GM19452 (cell line): ENCODE data around the gene PIK3R2.

Experiments used
- ATAC-seq: cut with Tn5 transposase; IDR thresholded peaks from one replicate; pipeline ENCODE4 v1.9.1; 2021; ENCODE audit not compliant: unreplicated experiment

The PIK3R2 gene

GRCh38 chr19:18171605-18172327 is 18.8 kb downstream of the PIK3R2 start:
- no peak for ATAC-seq

DNA sequence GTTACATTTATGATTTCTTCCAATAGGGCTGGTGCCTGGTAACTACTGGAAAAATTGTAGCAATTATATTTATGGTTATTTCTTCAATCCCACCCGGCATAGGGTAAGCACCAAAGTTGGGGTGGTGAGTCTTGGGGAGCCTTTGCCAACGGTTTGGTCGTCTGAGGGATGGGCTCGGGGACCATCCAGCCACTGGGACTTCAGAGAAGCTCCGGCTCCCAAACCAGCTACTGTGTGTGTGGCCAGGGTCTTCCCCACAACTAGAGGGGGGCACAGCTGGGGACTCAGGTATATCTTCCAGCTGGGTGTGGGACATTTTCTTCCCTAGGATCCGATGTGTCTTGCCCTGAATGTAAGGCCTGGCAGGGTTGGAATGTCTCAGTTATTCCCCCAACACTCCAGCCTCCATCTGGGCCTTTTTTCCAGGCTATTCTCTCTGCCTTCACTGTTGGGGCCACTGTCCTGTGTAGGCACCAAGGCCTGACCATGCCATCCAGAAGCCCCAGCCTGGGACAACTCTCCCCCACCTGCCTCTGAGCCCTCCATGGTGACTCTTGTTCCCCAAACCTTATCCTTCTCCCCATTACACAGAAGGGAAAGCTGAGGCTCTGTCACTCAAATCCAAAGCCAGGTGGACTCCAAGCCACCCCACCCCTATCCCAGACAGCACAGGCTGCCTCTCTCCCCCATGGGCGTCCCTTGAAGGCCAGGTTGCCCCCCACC is 19.5 kb downstream of the PIK3R2 start:
- no peak for ATAC-seq

DNA sequence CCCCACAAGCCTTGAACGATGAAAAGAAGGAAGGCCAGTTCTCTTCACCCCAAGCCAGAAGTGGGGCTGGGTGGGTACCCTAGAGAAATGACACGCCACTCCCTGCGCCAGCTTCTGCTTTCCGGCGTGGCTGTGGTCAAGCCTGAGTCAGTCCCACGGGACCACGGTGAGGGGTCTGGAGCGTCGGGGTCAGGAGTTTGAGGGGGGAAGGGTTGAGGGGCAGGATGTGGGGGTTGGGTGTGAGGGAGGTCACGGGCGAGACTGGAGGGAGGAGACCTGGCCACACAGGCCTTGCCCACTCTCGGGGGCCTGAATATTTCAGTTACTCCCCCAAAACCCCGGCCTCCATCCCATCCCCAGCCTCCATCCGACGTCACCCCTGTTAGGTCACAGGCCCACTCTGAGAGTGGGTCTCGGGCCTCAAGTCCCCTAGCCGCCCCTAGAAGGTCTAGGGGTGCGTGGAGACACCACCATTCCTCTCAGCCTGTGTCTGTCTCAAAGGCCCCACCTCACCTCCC is 20.1 kb downstream of the PIK3R2 start:
- peak; percentile 5 for ATAC-seq

DNA sequence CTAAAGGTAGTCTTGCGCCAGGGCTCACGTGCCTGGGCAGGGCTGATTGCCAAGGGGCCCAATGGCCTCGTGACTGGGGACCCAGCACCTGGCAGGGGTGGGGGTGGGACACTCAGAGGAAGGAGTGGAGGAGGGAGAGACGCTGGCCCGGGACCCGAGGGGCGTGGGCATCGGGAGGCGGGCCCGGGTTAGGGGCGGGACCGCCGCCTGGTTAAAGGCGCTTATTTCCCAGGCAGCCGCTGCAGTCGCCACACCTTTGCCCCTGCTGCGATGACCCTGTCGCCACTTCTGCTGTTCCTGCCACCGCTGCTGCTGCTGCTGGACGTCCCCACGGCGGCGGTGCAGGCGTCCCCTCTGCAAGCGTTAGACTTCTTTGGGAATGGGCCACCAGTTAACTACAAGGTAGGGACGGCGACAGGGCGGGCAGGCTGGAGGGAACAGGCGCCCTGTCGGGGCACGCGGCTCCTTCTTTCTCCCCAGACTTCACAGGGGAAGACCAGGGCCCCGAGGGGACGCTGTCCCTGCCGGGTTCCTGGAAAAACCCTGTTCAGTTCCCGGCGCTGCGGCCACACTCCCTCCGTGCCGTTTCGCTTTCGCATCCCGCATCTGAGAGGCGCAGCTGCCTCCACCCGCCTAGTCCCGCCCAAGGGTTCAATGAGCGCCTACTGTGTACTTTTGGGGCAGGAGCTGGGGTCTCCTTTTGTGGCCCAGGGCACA is 20.8 kb downstream of the PIK3R2 start, which contains the start of gene IFI30:
IFI30 (plus strand) TSS at position 242 of the 717 bp plus-strand sequence; CDS start at position 271, 29 bp downstream.
- ATAC-seq, result peak; percentile 44

GRCh38 chr19:18174983-18175382 is 22.0 kb downstream of the PIK3R2 start:
- ATAC-seq, result no peak

DNA sequence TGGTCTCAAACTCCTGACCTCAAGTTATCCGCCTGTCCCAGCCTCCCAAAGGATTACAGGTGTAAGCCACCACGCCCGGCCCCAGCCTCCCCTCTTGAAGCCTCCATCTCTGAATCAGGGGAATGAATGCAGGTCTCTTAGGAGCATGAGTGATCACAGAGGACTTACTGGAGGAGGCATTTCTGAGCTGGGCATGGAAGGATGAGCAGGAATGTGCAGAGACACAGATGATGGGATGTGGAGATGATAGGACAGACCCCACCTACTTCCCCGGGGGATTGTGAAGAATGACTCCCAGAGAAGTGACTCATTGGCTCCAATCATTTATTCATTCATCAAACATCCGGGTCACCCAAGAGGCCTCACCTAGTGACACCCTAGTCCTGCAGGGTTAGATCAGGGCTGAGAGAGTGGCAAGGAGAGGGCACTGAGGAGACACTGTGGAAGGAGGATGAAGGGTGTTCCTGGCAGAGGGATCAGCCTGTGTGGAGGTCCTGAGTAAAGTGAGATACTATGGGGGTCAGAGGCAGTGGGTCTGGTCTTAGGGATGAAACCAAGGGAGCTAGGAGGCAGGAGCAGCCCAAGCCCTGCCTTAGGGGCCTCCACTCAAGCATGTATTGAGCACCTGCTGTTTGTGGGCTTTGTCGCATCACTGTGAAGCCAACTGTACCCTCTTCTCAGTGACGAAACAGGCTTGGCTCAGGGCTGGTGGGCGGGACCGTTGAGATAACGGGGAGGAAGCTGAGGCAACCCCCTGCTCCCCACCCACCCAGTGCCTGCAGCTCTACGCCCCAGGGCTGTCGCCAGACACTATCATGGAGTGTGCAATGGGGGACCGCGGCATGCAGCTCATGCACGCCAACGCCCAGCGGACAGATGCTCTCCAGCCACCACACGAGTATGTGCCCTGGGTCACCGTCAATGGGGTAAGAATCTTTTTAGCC is 23.7 kb downstream of the PIK3R2 start:
- no peak for ATAC-seq

GRCh38 chr19:18179957-18180356 is 27.0 kb downstream of the PIK3R2 start:
- ATAC-seq, result no peak

DNA sequence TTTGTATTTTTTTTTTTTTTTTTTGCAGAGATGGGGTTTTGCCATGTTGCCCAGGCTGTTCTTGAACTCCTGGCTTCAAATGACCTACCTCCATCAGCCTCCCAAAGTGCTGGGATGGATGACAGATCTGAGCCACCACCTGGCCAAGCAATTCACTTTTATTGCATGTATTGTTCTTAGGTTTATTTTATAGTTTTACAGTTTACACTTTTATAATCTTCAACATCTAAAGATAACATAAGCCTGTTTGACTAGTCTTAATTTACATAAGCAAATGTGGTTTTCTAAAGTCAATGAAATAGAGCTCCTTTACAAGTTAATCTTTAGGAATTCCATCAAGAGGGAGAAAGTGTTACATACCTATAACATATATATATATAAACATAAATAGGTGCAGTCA is 30.6 kb downstream of the PIK3R2 start:
- no peak for ATAC-seq

DNA sequence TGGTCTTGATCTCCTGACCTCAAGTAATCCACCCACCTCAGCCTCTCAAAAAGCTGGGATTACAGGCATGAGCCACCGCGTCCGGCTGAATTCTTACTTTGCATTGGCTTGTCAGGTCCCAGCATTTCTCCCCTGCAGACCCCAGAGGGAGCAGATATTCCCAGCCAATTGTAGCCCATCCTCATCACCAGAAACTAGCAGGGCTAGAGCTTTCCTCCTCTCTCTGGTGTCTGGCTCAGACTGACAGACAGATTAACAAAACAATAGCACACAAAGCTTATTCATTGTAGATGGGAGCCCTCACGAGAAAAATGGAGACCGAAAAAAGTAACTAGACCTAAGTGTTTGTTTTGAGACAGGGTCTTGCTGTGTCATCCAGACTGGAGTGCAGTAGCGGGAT is 32.6 kb downstream of the PIK3R2 start:
- ATAC-seq, result no peak

GRCh38 chr19:18190278-18190677 is 37.3 kb downstream of the PIK3R2 start:
- ATAC-seq, result no peak

GRCh38 chr19:18191640-18192062 is 38.7 kb downstream of the PIK3R2 start:
- ATAC-seq, result no peak

DNA sequence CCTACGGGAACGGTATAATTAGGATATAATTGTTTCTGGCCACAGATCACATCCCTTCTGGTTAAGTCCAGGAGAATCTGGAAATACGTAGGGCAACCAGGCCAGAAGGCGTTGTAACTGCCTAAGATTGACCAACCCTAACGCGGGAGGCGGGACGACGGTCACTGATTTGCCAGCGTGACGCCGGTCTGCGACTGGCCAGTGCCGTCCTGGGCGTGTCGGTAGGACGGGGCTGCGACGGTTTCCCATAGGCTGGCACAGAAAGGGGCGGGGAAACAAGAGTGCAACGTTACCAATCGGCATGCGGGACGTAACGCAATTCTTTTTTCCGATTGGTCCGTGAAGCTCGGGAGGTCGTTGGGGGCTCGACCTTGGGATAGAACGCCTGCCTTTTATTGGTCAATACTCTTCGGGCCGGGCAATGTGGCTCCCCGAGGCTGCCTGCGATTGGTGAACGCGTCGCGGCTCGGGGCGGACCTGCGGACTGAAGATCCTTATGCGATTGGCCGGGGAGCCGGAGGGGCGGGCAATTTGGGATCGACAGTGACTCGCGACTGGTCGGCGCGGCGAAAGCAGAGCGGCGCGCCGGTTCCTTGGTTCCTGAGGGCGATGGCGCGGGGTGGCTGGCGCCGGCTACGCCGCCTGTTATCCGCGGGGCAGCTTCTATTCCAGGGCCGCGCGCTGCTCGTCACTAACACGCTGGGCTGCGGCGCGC is 39.9 kb downstream of the PIK3R2 start, which contains the start of gene MPV17L2:
MPV17L2 (plus strand) TSS at position 546 of the 715 bp plus-strand sequence; CDS start at position 610, 64 bp downstream.
- ATAC-seq, result peak; percentile 81

- peak; percentile 7 for ATAC-seq
These were observed 40.6 kb downstream of the PIK3R2 start for GRCh38 chr19:18193388-18194180.

DNA sequence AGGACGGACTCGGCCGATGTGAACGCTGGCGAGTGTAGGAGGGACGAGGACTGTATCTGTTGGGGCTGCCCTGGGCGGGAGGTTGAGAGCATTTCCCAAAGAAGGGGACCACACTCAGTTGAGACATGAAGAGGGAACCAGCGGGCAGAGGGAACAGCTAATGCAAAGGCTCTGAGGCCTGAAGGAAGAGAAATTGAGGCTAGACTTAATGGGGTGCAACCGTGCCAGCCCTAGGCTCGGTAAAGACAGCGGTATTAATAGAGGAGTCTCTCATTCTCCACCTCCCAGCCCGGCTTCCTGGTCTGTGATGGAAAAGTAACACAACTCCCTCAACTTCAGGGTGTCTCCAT is 41.2 kb downstream of the PIK3R2 start:
- no peak for ATAC-seq

- ATAC-seq, result no peak
These were observed 41.7 kb downstream of the PIK3R2 start for GRCh38 chr19:18194554-18195238.

- no peak for ATAC-seq
These were observed 43.5 kb downstream of the PIK3R2 start for GRCh38 chr19:18196511-18196845.

GRCh38 chr19:18197306-18197705 is 44.3 kb downstream of the PIK3R2 start:
- ATAC-seq, result no peak

GRCh38 chr19:18197941-18198340 is 45.0 kb downstream of the PIK3R2 start:
- ATAC-seq, result no peak
